ENCODE measurements around the gene PTPRN2. TPM values are rescaled to one million over a fixed set of nuclear protein-coding genes. Genes with fewer than 3 reads are reported as not detected.

The PTPRN2 gene
- polyA plus RNA-seq, 1 experiment, result 0.02 TPM

DNA sequence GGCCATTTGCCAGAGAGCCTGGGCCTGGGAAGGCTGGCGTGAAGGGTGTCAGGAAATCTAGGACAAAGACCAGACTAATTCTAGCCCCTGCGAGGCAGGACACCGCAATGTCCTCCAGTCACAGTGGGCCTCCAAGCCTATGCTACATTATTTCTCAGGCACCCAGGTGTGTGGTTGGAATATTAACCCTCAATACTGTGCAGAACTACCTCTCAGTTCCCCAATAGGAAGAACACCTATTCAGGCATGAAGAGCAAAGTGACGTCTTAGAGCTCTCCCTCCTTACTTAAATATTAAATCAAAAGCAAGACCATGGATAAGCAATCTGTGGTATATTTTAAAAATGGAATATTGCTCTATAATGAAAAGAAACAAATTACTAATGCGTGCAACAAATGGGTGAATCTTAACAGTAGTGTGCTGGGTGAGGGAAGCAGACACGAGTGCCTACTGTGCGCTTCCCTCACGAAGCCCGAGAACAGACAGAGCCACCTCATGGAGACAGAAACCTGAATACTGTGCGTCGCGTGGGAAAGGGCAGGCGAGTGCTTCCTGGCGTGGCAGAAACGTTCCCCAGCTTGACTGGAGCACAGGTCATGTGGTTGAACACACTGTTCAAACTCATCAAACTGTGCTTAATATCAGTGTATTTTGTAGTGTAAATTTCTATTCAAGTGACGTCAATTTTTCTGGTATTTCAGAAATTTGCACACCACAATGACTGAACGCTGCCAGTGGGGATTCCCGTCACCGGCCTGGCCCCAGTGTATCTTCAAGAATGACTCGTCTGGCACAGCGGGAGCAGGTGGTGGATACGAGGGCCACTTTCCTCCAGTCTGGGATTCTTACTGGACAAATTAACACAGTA lies 15.5 kb upstream of the PTPRN2 start:
- H3K4me3 ChIP-seq (ENCODE audit: low read depth, low read length), result no peak overlapping the region
- ChIA-PET CTCF (no interaction called here), POLR2A (no interaction called here)
- no peak for DNase-seq (ENCODE audit: low read depth, low spot score)
- no peak overlapping the region for H3K27ac ChIP-seq (ENCODE audit: low read depth, low read length)
- TF ChIP-seq, protein P1, sequence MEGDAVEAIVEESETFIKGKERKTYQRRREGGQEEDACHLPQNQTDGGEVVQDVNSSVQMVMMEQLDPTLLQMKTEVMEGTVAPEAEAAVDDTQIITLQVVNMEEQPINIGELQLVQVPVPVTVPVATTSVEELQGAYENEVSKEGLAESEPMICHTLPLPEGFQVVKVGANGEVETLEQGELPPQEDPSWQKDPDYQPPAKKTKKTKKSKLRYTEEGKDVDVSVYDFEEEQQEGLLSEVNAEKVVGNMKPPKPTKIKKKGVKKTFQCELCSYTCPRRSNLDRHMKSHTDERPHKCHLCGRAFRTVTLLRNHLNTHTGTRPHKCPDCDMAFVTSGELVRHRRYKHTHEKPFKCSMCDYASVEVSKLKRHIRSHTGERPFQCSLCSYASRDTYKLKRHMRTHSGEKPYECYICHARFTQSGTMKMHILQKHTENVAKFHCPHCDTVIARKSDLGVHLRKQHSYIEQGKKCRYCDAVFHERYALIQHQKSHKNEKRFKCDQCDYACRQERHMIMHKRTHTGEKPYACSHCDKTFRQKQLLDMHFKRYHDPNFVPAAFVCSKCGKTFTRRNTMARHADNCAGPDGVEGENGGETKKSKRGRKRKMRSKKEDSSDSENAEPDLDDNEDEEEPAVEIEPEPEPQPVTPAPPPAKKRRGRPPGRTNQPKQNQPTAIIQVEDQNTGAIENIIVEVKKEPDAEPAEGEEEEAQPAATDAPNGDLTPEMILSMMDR (IDR thresholded peaks at IDR 0.05; ENCODE audit: low read depth, low read length), result no peak
- H3K27me3 ChIP-seq (ENCODE audit: control insufficient read depth, insufficient read depth, low read length), result no peaks in the 10 kb centered on the region
- no peaks in the 10 kb centered on the region for H3K9me3 ChIP-seq (ENCODE audit: control insufficient read depth, insufficient read depth, low read length)

DNA sequence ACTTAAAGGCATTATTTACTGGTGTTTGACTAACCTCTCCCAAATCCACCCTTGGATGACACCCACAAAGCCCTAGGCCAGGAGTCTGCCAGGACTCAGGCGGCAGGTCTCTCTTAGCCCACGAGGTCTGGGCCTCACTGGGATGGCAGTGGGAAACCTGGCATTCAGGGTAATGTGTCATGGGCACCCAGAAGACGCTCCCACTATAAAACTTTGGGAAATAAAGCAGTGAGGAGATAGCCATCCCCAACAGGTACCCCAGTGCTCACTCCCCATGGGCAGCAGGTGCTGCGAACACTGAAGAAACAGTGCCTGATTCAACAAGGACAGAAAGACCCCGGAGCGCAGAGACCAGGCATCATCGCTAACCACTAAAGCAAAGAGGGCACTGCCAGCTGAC lies 14.4 kb upstream of the PTPRN2 start:
- ChIA-PET POLR2A (no interaction called here), CTCF (no interaction called here)
- no peak overlapping the region for H3K4me3 ChIP-seq (ENCODE audit: low read depth, low read length)
- H3K27me3 ChIP-seq (ENCODE audit: control insufficient read depth, insufficient read depth, low read length), result no peaks in the 10 kb centered on the region
- TF ChIP-seq, protein P1 (IDR thresholded peaks at IDR 0.05; ENCODE audit: low read depth, low read length), result no peak
- no peak overlapping the region for H3K27ac ChIP-seq (ENCODE audit: low read depth, low read length)
- DNase-seq (ENCODE audit: low read depth, low spot score), result no peak
- no peaks in the 10 kb centered on the region for H3K9me3 ChIP-seq (ENCODE audit: control insufficient read depth, insufficient read depth, low read length)

DNA sequence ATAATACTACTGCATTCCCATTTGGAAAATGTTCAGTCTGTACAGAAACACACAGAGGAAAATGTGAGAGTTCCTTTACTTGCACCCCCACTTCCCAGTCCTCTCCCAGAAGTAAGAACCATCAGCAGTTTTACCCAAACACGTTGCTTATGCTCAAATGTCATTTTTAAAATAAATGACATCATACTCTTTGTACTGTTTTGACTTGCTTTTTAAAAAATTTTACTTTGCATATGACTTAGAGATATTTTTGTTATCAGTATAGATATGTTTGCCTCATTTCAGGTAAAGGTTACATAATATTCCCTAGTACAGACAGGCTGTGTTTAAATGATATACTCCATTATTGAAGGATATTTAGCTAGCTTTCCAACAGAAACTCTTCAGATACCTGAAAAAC lies 13.5 kb upstream of the PTPRN2 start:
- no peak overlapping the region for H3K27ac ChIP-seq (ENCODE audit: low read depth, low read length)
- ChIA-PET CTCF (no interaction called here), POLR2A (no interaction called here)
- H3K9me3 ChIP-seq (ENCODE audit: control insufficient read depth, insufficient read depth, low read length), result no peaks in the 10 kb centered on the region
- H3K4me3 ChIP-seq (ENCODE audit: low read depth, low read length), result no peak overlapping the region
- no peaks in the 10 kb centered on the region for H3K27me3 ChIP-seq (ENCODE audit: control insufficient read depth, insufficient read depth, low read length)
- TF ChIP-seq, protein P1 (IDR thresholded peaks at IDR 0.05; ENCODE audit: low read depth, low read length), result no peak
- DNase-seq (ENCODE audit: low read depth, low spot score), result no peak

DNA sequence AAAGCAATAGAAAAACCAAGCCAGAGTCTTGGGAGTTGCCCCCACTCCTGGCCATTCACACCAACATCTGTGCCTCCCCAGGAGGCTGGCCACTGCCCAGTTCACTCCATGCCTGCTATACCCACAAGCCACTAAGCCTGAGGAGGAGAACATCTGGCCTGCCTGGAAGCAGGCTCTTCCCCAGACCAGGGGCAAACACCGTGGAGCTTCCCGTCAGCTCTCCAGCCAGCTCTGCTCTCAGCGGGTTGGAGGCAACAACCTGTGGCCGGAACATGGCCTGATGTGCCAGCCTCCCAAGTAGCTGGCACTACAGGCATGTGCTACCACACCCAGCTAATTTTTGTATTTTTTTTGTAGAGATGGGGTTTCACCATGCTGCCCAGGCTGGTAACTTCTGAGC lies 9.1 kb upstream of the PTPRN2 start:
- H3K27me3 ChIP-seq (ENCODE audit: control insufficient read depth, insufficient read depth, low read length), result no peaks in the 10 kb centered on the region
- no peak for DNase-seq (ENCODE audit: low read depth, low spot score)
- CTCF ChIA-PET, result no interaction called here
- peaks cover 5% of the 10 kb centered on the region for H3K9me3 ChIP-seq (ENCODE audit: control insufficient read depth, insufficient read depth, low read length)
- TF ChIP-seq, protein P1 (IDR thresholded peaks at IDR 0.05; ENCODE audit: low read depth, low read length), result no peak
- no peak overlapping the region for H3K27ac ChIP-seq (ENCODE audit: low read depth, low read length)
- POLR2A ChIA-PET, result no interaction called here
- H3K4me3 ChIP-seq (ENCODE audit: low read depth, low read length), result no peak overlapping the region

DNA sequence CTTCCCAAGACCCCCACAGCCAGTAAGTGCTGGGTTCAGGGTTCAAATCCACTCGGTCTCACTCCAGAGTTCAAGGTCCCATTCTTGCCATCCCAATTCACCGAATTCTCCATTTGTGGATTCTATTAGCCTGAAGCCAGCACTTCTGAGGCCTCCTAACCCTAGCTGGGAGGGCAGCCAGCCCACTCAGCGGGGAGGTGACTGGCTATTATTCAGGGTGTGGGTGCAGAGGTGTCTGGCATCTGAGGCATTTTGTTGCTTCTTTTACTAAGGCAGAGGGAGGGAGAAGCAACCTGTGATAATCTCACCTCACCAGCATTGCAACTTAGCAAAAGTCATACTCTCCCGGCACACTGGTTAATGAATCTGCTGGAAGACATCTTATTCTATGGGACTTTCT lies 8.7 kb upstream of the PTPRN2 start:
- H3K27me3 ChIP-seq (ENCODE audit: control insufficient read depth, insufficient read depth, low read length), result no peaks in the 10 kb centered on the region
- ChIA-PET CTCF (no interaction called here), POLR2A (no interaction called here)
- H3K4me3 ChIP-seq (ENCODE audit: low read depth, low read length), result no peak overlapping the region
- no peak for DNase-seq (ENCODE audit: low read depth, low spot score)
- H3K27ac ChIP-seq (ENCODE audit: low read depth, low read length), result no peak overlapping the region
- TF ChIP-seq, protein P1 (IDR thresholded peaks at IDR 0.05; ENCODE audit: low read depth, low read length), result no peak
- peaks cover 5% of the 10 kb centered on the region for H3K9me3 ChIP-seq (ENCODE audit: control insufficient read depth, insufficient read depth, low read length)
